OCI-LY1 (cell line): ENCODE results near the gene MACROD2.

ENCODE experiments used
- H2AFZ ChIP-seq: fragments of 200-600 bp; sonication (generic), shearing (Covaris generic); 2 replicates; pipeline ENCODE4 v1.6.0; 2014; ENCODE audit warnings: antibody characterized with exemption, mild to moderate bottlenecking, low read length
- H3F3A ChIP-seq: fragments of 200-600 bp; sonication (generic), shearing (Covaris generic); 2 replicates; pipeline ENCODE4 v1.6.0; 2014; ENCODE audit warnings: mild to moderate bottlenecking, antibody characterized with exemption, low read length, moderate library complexity; ENCODE audit not compliant: insufficient read depth
- H3K27ac ChIP-seq: fragments of 200-600 bp; sonication (generic); 2 replicates; pipeline ENCODE4 v1.5.1; 2014; ENCODE audit warnings: low read length, mixed run types, mild to moderate bottlenecking, low read depth; ENCODE audit not compliant: poor library complexity, severe bottlenecking
- H3K27me3 ChIP-seq: fragments of 200-600 bp; sonication (generic); 2 replicates; pipeline ENCODE4 v1.6.0; 2014; ENCODE audit warnings: antibody characterized with exemption, mild to moderate bottlenecking, low read length, moderate library complexity; ENCODE audit not compliant: insufficient read depth
- H3K36me3 ChIP-seq: fragments of 200-600 bp; sonication (generic); 2 replicates; pipeline ENCODE4 v1.6.1; 2014; ENCODE audit warnings: mild to moderate bottlenecking, antibody characterized with exemption, low read length, moderate library complexity, mixed read lengths; ENCODE audit not compliant: insufficient read depth
- H3K4me1 ChIP-seq: fragments of 200-600 bp; sonication (generic); 2 replicates; pipeline ENCODE4 v1.5.1; 2014; ENCODE audit warnings: mild to moderate bottlenecking, low read length, moderate library complexity; ENCODE audit not compliant: insufficient read depth, severe bottlenecking
- H3K4me2 ChIP-seq: fragments of 200-600 bp; sonication (generic), shearing (Covaris generic); 2 replicates; pipeline ENCODE4 v1.6.1; 2014; ENCODE audit warnings: low read length
- H3K4me3 ChIP-seq: fragments of 200-600 bp; sonication (generic); 2 replicates; pipeline ENCODE4 v1.5.1; 2014; ENCODE audit warnings: low read length, low read depth, mild to moderate bottlenecking, mixed read lengths; ENCODE audit not compliant: poor library complexity, severe bottlenecking
- H3K79me2 ChIP-seq: fragments of 200-600 bp; shearing (Covaris generic); 2 replicates; pipeline ENCODE4 v1.6.1; 2016; ENCODE audit warnings: mixed run types, low read length, mixed read lengths; ENCODE audit not compliant: insufficient read depth
- H3K9ac ChIP-seq: fragments of 200-600 bp; sonication (generic), shearing (Covaris generic); 2 replicates; pipeline ENCODE4 v1.6.1; 2014; ENCODE audit warnings: mild to moderate bottlenecking, low read length, mixed read lengths
- H3K9me2 ChIP-seq: fragments of 200-600 bp; sonication (generic), shearing (Covaris generic); 2 replicates; pipeline ENCODE4 v1.6.1; 2014; ENCODE audit warnings: low read depth, mild to moderate bottlenecking, low read length, mixed read lengths
- H3K9me3 ChIP-seq: fragments of 200-600 bp; shearing (Covaris generic); 2 replicates; pipeline ENCODE4 v1.6.1; 2014; ENCODE audit warnings: low read length, mixed read lengths
- H4K20me1 ChIP-seq: fragments of 200-600 bp; sonication (generic), shearing (Covaris generic); 2 replicates; pipeline ENCODE4 v1.6.0; 2016; ENCODE audit warnings: mild to moderate bottlenecking, low read length; ENCODE audit not compliant: insufficient read depth
- EZH2 ChIP-seq: fragments of 200-600 bp; sonication (generic), shearing (Covaris generic); IDR thresholded peaks from 2 replicates; pipeline ENCODE4 v1.8.0; 2017; ENCODE audit warnings: borderline replicate concordance, mixed run types, mild to moderate bottlenecking, antibody characterized with exemption, low read length, moderate library complexity, mixed read lengths
- TF ChIP-seq, protein P1 (sequence below): fragments of 200-600 bp; sonication (generic), shearing (Covaris generic); IDR thresholded peaks from 2 replicates; pipeline ENCODE4 v1.5.1; 2017; ENCODE audit warnings: mild to moderate bottlenecking, antibody characterized with exemption, low read length, moderate library complexity, mixed read lengths

The MACROD2 gene

DNA sequence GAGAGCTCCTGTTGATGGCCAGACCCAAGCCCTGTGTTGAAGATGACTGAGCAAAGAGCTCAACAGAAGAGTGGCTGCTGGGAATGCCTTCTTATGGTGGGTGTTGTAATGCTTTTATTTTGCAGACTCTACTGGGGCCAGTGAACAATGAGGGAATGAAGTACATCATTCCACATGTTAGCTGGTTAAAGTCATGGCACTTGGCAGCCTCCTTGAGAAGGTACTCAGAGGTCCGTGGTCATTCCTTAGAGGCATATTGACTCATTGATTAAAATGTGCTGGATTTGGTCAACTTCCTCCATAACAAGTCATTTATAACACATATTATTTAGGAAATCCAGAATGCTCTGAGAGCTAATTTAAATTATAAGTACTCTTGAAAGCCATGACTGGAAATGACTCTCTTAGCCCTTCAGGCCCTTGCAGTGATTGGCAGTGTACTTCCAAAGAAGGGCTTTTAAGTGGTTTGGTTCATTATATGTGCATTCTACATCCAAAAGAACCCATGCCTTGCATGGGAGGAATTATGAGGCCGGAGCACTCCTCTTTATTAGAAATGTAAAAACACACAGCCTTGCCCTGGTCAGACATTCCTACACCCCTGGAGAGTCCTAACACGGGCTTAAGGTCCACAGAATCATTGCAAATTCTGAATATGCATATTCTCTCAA, 1601.0 kb downstream of the MACROD2 start:
- no peak overlapping the region for H3K9ac ChIP-seq
- no peaks in the 10 kb centered on the region for H3K9me2 ChIP-seq
- no peaks in the 10 kb centered on the region for H3K27me3 ChIP-seq
- no peaks in the 10 kb centered on the region for H3K9me3 ChIP-seq
- H3K4me1 ChIP-seq = no peaks in the 10 kb centered on the region
- no peaks in the 10 kb centered on the region for H4K20me1 ChIP-seq
- TF ChIP-seq, protein P1, sequence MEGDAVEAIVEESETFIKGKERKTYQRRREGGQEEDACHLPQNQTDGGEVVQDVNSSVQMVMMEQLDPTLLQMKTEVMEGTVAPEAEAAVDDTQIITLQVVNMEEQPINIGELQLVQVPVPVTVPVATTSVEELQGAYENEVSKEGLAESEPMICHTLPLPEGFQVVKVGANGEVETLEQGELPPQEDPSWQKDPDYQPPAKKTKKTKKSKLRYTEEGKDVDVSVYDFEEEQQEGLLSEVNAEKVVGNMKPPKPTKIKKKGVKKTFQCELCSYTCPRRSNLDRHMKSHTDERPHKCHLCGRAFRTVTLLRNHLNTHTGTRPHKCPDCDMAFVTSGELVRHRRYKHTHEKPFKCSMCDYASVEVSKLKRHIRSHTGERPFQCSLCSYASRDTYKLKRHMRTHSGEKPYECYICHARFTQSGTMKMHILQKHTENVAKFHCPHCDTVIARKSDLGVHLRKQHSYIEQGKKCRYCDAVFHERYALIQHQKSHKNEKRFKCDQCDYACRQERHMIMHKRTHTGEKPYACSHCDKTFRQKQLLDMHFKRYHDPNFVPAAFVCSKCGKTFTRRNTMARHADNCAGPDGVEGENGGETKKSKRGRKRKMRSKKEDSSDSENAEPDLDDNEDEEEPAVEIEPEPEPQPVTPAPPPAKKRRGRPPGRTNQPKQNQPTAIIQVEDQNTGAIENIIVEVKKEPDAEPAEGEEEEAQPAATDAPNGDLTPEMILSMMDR = no peak
- no peak for TF ChIP-seq EZH2
- H3K27ac ChIP-seq = no peak overlapping the region
- H2AFZ ChIP-seq = no peak overlapping the region
- no peaks in the 10 kb centered on the region for H3F3A ChIP-seq
- H3K79me2 ChIP-seq = no peaks in the 10 kb centered on the region
- no peak overlapping the region for H3K4me3 ChIP-seq
- no peaks in the 10 kb centered on the region for H3K36me3 ChIP-seq
- H3K4me2 ChIP-seq = no peak overlapping the region

- no peaks in the 10 kb centered on the region for H4K20me1 ChIP-seq
- H3K9ac ChIP-seq = no peak overlapping the region
- no peaks in the 10 kb centered on the region for H3K79me2 ChIP-seq
- no peaks in the 10 kb centered on the region for H3F3A ChIP-seq
- no peaks in the 10 kb centered on the region for H3K4me1 ChIP-seq
- no peaks in the 10 kb centered on the region for H3K9me2 ChIP-seq
- H2AFZ ChIP-seq = no peak overlapping the region
- no peak overlapping the region for H3K27ac ChIP-seq
- TF ChIP-seq EZH2 = no peak
- TF ChIP-seq, protein P1 = no peak
- H3K36me3 ChIP-seq = no peaks in the 10 kb centered on the region
- no peak overlapping the region for H3K4me3 ChIP-seq
- H3K9me3 ChIP-seq = no peaks in the 10 kb centered on the region
- no peaks in the 10 kb centered on the region for H3K27me3 ChIP-seq
- H3K4me2 ChIP-seq = no peak overlapping the region
Measured at GRCh38 chr20:15597306-15597705, 1602.0 kb downstream of the MACROD2 start.

DNA sequence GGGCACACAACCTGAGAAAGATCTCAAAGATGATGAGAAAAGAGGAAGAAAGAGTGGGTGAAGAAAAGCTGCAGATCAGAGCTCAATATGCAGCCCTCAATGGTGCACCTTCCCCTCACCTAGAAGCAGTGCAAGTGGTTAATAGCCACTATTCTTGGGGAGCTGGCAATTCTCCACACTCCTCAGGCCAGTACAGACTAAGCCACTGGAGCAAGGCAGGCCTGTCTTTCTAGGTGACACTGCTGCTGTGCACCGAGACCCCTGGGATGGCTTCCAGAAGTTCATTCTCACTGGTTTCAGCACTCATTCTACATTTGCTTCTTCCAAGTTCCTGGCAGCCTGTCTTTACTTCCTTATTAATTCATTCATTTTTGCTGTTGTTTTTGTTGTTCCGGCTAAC, 1604.6 kb downstream of the MACROD2 start:
- H3K9me2 ChIP-seq = no peaks in the 10 kb centered on the region
- no peak overlapping the region for H2AFZ ChIP-seq
- no peaks in the 10 kb centered on the region for H4K20me1 ChIP-seq
- H3K4me3 ChIP-seq = no peak overlapping the region
- H3F3A ChIP-seq = no peaks in the 10 kb centered on the region
- H3K4me1 ChIP-seq = no peaks in the 10 kb centered on the region
- TF ChIP-seq EZH2 = no peak
- TF ChIP-seq, protein P1 = no peak
- no peak overlapping the region for H3K4me2 ChIP-seq
- H3K79me2 ChIP-seq = no peaks in the 10 kb centered on the region
- no peak overlapping the region for H3K27ac ChIP-seq
- H3K9me3 ChIP-seq = no peaks in the 10 kb centered on the region
- H3K27me3 ChIP-seq = no peaks in the 10 kb centered on the region
- no peaks in the 10 kb centered on the region for H3K36me3 ChIP-seq
- no peak overlapping the region for H3K9ac ChIP-seq
